Endometrial microvascular endothelial cells (primary cell): Measurements from ENCODE around the gene CD38. TPM values are rescaled to one million over a fixed set of nuclear protein-coding genes. Genes with fewer than 3 reads are reported as not detected.
"Not testable (repeated sequence)": the region's sequence is repeated elsewhere in the genome, so short reads cannot be mapped to it uniquely, and the experiment has no call there.

ENCODE experiments used
- in situ Hi-C: cut with HindIII; loops from 2 replicates; pipeline ENCODE4 v1.10.0; 2017; ENCODE audit warnings: low sequenced_read_pairs, low pct_unique_long_range_greater_than_20kb; ENCODE audit errors: inconsistent ontology term
- total RNA-seq: library from RNA; depleted of rRNA; stranded (reverse); fragments of >200 nt; gene quantifications from one replicate; pipeline ENCODE4 v1.2.3, GENCODE V29; 2015; ENCODE audit errors: inconsistent ontology term

Gene CD38
- total RNA-seq, 1 donor from 2014 or later: under 0.01 TPM

- in situ Hi-C loops: no loop called here
These were observed 21.7 kb upstream of the CD38 start for GRCh38 chr4:15756361-15756861.

GRCh38 chr4:15757054-15757453, 21.1 kb upstream of the CD38 start:
- in situ Hi-C loops: no loop called here

GRCh38 chr4:15758294-15758693, 19.8 kb upstream of the CD38 start:
- in situ Hi-C loops: no loop called here

GRCh38 chr4:15762460-15762859, 15.7 kb upstream of the CD38 start:
- in situ Hi-C loops: not testable (repeated sequence)

- in situ Hi-C loops: no loop called here
These were observed 12.7 kb upstream of the CD38 start for GRCh38 chr4:15765391-15765790.

GRCh38 chr4:15765910-15766697, 12.0 kb upstream of the CD38 start:
- in situ Hi-C loops: no loop called here

GRCh38 chr4:15766821-15767220, 11.3 kb upstream of the CD38 start:
- in situ Hi-C loops: no loop called here

- in situ Hi-C loops: no loop called here
These were observed 8.9 kb upstream of the CD38 start for GRCh38 chr4:15769202-15769601.

GRCh38 chr4:15771216-15772058, 6.7 kb upstream of the CD38 start:
- in situ Hi-C loops: no loop called here

- in situ Hi-C loops: no loop called here
These were observed 4.1 kb upstream of the CD38 start for GRCh38 chr4:15774020-15774420.

GRCh38 chr4:15776871-15777648, 1.1 kb upstream of the CD38 start:
- in situ Hi-C loops: no loop called here

GRCh38 chr4:15777697-15778288, 335 bp upstream of the CD38 start:
- in situ Hi-C loops: no loop called here

GRCh38 chr4:15779306-15779705, 1.2 kb downstream of the CD38 start:
- in situ Hi-C loops: no loop called here

GRCh38 chr4:15779809-15780208, 1.7 kb downstream of the CD38 start:
- in situ Hi-C loops: no loop called here

GRCh38 chr4:15781427-15782095, 3.4 kb downstream of the CD38 start:
- in situ Hi-C loops: no loop called here

GRCh38 chr4:15783676-15784075, 5.5 kb downstream of the CD38 start:
- in situ Hi-C loops: no loop called here

- in situ Hi-C loops: no loop called here
These were observed 7.0 kb downstream of the CD38 start for GRCh38 chr4:15784959-15785634.

- in situ Hi-C loops: no loop called here
These were observed 8.6 kb downstream of the CD38 start for GRCh38 chr4:15786743-15787142.
